ENCODE measurements around the gene XAB2.

The XAB2 gene

DNA sequence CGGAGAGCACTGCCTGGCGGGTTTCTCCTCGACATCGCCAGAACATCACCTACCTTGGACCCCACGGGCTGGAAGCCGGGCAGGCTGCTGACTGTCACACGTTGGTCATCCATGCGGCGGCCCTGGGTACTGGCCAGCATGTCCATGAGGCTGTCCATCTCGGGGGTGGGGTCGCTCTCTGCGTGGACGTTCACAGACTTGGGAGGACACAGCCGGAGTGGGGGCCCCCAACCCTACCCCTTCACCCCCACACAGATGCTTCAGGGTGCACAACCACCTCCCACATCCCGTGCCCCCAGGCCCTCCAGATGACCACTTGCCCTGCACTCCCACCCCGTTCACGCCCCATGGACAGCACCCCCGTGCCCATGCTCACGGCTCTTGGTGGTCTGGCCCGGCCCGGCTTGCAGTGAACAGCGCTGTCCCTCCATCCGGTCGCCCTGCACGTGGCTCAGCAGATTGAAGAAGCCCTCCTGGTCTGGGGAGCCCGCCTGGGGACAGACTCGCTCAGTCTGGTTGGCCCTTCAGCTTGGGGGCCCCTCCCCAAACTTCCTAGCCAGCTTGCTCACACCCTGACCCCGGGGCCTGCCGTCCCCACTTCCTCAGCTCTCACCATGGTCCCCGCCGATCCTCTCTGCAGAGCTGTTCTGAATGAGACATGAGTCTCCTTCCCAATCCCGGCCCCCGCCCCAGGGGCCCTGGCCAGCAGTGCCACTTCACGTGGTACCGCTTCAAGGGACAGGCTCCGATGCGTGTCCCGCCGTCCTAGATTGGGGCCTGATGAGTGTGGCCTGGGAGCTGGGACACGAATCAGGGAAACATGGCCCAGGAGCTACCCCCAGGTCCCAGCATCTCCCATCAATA, 3.2 kb upstream of the XAB2 start:
- DNase-seq: no peak

DNA sequence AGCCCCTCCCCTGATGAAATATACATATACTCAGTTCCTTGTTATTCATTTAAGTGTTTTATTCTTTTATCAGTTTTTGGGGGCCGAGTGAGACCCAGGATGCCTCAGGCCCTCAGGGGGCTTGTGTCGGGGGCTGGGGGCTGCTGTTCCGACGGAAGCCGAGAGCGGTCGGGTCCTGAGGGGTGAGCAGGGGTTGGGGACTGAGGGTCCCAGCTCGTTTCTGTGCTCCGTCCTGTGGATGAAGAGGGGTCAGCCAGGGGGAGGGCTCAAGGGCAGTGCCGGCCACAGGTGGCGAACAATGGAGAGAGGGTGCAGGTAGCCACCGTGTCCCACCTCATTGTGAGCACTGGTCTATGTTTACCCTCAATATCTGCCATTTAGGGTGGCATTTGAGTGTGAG, 2.2 kb upstream of the XAB2 start:
- no peak for DNase-seq

DNA sequence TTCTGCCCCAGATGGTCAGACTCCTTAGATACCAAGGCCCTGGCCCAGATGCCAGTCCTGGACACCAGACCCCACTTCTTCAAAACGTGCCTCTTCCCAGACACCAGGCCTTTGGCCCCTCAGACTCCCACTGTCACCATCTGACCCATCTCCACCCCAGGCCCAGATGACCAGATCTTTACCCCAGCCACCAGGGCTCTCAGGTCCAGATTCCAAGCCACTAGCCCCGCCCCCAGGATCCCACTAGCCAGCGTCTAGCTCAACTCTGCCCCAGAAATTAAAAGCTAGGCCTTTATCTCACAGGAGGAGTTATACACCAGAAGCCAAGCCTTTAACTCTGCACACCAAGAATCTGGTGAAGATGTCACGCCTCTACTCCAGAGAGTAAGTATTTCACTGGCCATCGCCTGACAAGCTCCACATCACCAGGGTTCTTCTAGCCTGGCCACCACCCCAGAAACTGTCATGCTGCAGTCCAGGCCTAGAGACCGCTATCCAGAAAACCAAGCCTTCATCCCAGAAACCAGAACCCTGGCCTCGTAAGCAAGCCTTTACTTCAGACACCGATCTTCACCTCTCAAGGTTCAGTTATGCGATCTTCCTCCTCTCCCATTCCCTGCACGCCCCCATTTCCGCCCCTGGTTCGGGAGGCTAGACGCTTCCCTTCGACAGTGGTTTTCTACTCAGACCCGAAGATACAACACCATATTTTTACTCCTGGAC, 595 bp downstream of the XAB2 start:
- no peak for DNase-seq

DNA sequence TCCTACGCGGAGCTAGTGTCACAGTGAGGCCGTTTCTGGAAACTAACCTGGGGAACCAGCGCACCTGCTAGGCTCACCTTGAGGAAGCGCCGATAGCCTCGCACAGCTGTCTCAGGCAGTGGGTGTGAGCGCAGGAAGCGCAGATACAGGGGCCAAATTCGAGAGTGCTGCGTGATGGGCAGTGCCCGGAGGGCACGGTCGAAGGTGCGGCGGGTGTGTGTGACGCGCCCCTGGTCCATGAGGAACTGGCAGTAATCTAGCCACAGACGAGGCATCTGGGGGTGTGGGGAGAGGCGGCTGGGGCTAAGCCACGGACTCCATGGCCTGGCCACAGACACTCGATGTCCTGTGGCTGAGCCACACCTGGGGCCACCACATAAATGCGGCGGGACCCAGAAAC, 2.2 kb downstream of the XAB2 start:
- no peak for DNase-seq

DNA sequence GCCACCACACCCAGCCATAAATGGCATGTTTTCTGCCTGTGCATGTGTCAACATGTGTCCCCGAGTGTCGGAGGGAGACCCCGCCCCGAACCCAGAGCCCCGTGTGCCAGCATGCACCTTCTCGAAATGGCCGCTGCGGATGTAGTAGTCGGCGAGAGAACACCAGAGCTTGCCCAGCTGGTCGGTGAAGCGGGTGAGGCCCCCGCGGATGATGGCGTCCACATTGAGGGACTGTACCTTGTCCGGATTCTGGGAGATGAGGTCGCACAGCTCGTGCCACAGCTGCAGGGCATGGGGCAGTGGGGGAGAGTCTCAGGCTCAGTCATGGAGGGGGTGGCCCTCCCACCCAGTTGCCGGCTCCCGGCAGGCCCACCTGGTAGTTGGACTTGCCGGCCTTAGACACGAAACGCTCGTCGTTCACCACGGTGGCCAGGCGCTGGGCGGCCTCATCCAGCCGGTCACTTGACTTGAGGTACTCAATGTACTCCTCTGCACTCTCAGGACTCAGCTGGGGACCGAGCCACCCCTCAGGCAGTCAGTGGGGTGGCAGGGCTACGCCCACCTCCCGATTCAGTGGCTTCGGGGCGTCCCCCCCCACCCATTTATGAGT, 3.5 kb downstream of the XAB2 start:
- no peak for DNase-seq

DNA sequence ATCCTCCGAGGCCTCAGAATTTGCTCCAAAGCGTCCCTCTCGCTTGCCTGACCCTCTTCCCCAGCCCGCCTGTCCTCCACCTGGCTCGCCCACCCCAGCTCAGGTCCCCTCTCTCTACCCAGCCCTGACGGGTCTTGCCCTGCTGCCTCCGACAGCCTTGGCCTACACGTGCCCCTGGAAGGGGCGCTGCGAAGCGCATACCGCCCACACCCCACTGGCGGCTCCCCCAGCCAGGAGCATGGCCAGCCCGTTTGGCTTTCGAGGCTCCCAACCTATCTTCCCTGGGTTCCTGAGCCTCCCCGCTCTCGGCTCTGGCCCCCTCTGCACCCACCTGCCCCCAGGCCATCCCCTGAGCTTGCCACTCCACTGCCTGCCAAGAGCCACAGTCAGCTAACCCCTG, 4.5 kb downstream of the XAB2 start:
- no peak for DNase-seq

DNA sequence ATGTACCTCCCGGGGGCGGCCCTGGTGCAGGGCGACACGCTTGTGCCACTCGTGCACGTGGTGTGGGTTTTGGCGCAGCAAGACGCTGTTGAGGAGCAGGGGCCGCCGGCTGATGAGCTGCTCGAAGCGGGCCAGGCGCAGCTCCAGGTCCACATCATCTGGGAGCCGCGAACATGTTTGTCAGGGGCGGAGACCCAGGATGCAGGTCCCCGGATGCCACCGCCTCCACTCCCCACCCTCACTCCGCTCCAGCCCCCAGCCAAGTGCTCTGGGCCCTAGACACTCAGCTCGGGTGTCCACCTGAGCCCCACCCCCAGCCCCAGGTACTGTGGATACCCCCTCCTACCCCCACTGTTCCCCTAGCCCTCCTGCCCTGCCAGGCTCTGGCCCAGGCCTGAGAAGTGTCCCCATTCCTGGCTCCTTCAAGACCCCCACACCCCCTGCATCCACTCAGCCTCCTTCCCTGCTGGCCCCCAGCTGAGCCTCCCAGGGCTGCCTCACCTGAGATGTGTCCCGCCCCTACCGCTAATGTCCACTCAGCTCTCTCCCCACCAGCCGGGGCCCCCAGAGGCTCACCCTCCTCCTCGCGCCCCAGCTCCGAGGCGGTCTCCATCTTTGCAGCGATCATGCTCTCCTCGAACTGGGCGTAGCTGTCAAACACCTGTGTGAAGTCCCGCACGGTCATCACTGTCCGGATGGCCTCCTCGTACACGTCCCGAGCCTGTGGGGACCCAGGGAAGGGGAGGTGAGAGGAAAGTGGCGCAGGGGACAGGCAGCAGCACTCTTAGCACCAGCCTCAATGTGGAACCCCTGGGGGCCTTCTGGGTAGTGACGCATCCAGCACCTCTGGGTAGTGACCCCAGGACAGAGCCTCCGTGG, 5.4 kb downstream of the XAB2 start:
- DNase-seq: no peak

DNA sequence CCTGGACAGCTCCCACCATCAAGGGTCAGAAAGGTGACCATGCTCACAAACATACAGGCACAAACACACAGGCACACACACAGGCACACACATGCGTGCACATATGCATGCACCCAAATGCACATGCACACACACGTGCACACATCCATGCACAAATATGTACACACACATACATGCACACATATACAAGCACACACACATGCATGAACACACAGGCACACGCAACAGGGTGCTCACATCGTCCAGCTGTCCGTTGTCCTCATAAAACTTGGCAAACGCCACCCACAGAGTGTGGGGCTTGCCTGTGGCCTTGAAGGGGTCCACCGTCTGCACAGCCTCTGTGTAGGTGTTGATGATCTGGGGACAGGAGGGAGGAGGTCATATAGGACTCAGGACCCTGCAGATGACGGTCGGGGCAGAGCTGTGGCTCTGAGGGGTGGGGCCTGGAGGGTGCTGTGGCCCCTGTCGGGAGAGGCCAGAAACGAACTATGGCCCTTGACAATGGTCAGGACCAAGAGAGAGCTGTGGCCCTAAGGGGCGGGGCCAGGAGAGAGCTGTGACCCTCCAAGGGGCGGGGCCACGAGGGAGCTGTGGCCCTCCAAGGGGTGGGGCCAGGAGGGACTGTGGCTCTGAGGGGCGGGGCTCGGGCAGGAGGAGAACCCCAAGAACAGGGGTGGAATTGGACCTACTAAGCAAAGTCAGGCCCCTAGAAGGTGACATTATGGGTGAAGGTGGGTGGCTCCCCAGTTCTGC, 6.2 kb downstream of the XAB2 start:
- DNase-seq: no peak

DNA sequence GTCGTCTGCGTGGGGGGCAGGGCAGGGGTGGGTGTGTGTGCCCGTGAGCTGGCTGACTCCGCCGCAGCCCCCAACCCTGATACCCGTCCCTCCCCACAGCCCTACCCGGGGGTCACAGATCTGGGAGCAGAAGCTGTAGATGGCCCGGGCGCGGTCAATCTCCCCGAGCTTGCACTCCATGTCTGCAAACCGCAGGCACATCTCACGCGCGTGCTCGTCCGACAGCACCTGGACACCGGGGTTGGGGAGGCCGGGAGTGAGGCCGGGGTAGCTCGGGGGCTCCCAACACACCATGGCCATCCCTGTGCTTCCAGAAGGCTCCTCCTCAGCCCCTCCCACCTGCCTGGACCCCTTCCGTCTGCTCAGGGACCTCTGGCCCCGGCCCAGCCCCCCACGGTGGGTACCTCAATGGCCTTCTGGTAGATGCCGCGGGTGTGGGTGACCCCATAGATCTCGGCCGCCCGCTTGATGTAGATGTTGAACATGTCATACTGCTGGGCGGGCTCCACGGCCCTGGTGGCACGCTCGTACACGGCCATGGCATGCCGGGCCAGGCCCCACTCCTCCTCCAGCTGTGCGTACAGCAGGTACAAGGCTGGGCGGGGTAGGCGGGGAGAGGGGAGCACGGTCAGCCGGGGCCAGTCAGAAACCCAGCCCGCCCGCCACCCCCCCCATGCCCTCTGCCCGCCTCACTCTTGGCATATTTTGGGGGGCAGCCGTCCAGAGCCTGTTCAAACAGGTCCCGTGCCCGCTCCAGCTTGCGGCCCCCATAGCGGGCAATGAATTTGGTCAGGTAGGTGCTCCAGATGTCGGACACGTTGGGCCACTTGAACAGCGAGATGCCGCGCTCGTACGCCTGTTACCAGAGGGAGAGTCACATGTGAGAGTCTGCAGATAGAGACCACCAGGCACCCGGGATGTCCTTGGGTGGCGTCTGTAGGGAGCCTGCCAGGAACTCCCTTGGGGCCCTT, 8.6 kb downstream of the XAB2 start:
- DNase-seq: no peak

DNA sequence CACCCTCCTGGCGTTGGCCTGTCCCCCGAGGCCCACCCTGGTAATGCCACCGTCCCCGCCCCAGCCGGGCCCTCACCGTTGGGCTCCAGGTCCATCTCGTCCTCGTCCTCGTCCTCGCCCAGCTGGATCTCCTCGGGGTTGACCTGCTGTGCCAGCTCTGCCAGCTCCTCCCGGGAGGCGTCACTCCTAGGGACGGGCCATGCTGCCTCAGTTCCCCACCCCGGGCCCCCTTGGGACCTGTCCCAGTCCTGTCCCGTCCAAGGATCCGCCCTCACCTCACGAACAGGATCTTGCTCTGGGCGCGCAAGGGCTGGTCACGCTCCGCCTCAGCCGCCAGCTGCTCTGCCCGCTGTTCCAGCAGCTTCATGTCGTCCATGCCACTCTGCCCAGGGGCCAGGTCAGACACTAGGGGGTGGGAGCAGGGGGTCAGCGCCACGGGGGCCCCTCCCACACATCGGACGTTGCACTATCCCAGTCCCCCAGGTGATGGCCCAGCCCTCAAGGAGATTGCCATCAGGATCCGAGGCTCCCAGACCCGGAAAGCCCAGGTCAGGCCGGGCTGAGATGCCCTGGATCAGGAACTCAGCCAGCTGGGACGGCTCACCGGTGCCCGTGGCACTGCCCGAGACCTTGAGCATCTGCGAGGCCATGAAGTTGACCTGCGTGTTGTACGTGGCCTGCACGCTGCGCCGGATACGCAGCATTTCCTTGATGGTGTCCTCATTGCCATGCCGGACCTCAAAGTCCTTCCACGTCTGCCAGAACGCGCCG, 9.5 kb downstream of the XAB2 start:
- DNase-seq: no peak

DNA sequence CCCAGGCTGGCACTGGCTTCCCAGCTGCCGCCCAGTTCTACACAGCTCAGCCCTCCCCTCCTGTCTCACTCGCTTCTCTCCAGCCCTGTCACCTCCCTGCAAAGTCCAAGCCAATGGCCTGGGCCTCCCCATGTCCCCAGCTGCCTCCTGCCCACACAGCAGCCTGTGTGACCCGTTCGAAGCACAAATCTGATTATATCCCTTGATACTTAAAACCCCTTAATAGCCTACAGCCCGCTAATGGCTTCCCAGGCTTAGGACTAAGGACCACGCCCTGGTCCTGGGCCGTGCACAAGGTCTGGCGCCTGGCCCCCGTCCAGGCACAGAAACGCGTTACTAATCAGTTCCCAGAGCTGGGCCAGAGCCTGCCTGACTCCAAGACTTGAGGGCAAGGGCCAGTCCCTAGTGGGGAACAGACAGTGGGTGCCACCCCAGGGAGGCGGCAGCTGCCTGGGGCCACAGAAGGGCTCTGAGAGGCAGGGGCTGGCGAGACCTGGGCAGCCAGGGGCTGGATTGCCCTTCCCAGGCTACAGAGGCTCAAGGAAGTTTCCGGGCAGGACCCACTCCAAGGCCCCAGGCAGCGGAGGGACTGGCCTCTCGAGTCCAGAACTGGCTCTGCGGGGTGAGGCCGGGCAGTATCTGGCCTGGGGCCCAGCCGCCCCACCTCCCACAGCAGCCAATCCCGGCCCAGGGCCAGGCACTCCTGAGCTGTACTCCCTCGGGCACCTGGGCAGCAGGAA, 10.4 kb downstream of the XAB2 start:
- DNase-seq: no peak

DNA sequence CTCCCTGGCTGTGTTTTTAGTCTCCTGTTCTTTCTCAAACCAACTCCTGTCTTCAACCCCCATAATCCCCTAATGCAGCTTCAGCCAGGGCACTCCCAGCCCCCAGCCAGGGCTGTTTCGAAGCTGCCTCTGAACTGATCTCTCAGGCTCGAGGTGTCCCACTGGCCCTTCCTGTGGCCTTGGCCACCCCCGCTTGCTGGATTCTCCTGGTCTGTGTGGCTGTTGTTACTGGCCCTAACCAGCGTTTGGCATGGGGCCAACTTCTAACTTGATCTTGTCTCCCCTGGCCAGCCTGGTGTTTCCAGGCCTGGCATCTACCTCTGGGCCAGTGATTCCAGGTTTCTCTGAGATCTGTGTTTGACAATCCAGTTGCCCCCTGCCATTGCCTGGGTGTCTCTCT, 11.0 kb downstream of the XAB2 start:
- no peak for DNase-seq

DNA sequence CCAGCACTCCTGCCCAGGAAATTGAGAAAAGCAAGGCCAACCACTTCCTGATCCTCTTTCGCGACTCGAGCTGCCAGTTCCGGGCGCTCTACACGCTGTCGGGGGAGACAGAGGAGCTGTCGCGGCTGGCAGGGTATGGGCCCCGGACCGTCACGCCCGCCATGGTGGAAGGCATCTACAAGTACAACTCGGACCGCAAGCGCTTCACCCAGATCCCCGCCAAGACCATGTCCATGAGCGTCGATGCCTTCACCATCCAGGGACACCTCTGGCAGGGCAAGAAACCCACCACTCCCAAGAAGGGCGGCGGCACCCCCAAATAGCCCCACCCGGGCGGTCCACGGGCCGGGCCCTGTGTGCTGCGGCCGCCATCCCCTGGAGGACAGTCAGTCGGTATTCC, 11.6 kb downstream of the XAB2 start:
- no peak for DNase-seq

DNA sequence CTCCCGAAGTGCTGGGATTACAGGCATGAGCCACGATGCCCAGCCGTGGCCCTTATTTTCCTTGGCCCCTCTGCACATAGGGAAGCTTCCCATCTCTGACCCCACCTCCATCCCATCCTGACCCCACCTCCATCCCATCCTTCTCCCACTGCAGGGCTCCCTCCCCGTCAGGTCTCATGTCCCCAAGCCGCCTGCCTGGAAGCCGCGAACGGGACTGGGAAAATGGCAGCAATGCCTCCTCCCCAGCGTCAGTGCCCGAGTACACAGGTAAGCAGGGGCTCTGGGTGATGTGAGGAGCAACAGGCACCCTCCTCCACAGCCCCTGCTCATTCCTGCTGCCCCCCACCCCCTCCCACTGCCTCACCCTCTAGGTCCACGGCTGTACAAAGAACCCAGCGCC, 12.2 kb downstream of the XAB2 start:
- no peak for DNase-seq

DNA sequence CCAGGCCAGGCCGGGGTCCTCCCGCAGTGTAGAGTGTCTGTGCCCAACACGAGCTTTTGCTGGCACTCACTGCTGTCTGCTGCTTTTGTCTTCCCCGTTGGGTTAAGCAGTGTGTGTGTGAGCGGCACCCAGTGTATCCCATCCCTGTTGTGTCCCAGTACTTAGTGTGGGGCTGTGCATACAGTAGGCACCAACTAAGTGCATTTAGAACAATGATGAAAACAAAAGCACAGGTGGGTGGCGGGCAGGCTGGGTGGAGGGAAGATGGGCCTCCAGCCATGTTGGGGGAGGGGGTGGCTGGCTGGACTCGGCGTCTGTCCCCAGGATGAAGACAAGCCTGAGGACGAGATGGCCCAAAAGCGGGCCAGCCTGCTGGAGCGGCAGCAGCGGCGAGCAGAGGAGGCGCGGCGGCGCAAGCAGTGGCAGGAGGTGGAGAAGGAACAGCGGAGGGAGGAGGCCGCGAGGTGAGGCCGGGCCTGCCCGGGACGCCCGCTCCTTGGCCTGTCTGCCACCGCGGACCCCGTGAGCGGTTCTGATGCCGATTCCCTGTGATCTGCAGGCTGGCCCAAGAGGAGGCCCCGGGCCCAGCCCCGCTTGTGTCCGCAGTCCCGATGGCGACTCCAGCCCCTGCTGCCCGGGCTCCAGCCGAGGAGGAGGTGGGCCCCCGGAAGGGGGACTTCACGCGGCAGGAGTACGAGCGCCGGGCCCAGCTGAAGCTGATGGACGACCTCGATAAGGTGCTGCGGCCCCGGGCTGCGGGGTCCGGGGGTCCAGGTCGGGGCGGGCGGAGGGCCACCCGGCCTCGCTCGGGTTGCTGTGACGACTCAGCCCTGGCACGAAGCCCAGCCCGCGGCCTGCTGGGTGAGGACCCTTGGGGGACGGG, 14.2 kb downstream of the XAB2 start:
- DNase-seq: no peak

DNA sequence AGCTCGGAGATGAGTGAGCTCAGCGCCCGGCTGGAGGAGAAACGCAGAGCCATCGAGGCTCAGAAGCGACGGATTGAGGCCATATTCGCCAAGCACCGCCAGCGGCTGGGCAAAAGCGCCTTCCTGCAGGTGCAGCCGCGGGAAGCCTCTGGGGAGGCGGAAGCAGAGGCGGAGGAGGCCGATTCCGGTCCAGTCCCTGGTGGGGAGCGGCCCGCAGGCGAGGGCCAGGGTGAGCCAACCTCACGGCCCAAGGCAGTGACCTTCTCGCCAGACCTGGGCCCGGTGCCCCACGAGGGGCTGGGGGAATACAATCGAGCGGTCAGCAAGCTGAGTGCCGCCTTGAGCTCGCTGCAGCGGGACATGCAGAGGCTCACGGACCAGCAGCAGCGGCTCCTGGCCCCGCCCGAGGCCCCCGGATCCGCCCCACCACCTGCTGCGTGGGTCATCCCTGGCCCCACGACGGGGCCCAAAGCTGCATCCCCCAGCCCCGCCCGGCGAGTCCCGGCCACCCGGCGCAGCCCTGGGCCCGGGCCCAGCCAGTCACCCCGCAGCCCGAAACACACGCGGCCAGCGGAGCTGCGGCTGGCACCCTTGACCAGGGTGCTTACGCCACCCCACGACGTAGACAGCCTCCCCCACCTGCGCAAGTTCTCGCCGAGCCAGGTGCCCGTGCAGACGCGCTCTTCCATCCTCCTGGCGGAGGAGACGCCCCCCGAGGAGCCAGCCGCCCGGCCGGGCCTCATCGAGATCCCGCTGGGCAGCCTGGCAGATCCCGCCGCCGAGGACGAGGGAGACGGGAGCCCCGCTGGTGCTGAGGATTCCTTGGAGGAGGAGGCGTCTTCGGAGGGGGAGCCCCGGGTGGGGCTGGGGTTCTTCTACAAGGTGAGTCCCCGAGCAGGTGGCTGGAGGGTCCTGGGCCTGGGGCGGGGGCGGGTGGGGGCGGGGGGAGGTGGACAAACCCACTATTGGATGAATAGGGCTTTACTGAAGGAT, 16.8 kb downstream of the XAB2 start:
- DNase-seq: no peak
